SK-N-MC (cell line): ENCODE data around the gene GRID2IP.

Experiments
- EZH2 ChIP-seq: fragments of 200-600 bp; sonication (generic); IDR thresholded peaks from one replicate; pipeline ENCODE4 v1.6.1; 2017; ENCODE audit warnings: antibody characterized with exemption
- POLR2AphosphoS5 ChIP-seq: IDR thresholded peaks from 2 replicates; pipeline ENCODE4 v1.6.1; 2012; ENCODE audit warnings: mild to moderate bottlenecking, low read depth, low read length, borderline replicate concordance

- no peak for TF ChIP-seq POLR2AphosphoS5
- no peak for TF ChIP-seq EZH2
These were observed 22.7 kb downstream of the GRID2IP start for GRCh38 chr7:6528401-6529130.
